ENCODE data around the gene SHD. TPM values are rescaled to one million over a fixed set of nuclear protein-coding genes. Genes with fewer than 3 reads are reported as not detected.

SHD gene
- total and polyA plus RNA-seq, 2 of the 8 experiments (the other 6 are each of a cell fraction or from before 2014, with no cell fraction given): 5.8 to 10.7 TPM

GRCh38 chr19:4279530-4280422 lies 710 bp downstream of the SHD start (continued):
- TF ChIP-seq HDAC2 (IDR thresholded peaks at IDR 0.05; ENCODE audit: borderline replicate concordance in 1 of 2, low read depth in 2 of 2, low read length in 2 of 2): peak in 1 of 2 experiments; percentile 69; a peak in 1 of 4 replicates
